ENCODE measurements around the gene TLX2. TPM values are rescaled to one million over a fixed set of nuclear protein-coding genes. Genes with fewer than 3 reads are reported as not detected.

The TLX2 gene
- total and polyA plus RNA-seq, 2 of the 13 experiments (the other 11 are each of a cell fraction or from before 2014, with no cell fraction given) = 0.05 to 0.20 TPM

GRCh38 chr2:74488643-74489481 lies 25.4 kb upstream of the TLX2 start (continued):
- TF ChIP-seq HINFP (CRISPR knock-in tag; IDR thresholded peaks at IDR 0.05; ENCODE audit: low read depth) = 0 out of 2 replicates have a peak, but pooled peaks have one; percentile 29
- TF ChIP-seq, protein P1, sequence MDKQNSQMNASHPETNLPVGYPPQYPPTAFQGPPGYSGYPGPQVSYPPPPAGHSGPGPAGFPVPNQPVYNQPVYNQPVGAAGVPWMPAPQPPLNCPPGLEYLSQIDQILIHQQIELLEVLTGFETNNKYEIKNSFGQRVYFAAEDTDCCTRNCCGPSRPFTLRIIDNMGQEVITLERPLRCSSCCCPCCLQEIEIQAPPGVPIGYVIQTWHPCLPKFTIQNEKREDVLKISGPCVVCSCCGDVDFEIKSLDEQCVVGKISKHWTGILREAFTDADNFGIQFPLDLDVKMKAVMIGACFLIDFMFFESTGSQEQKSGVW (CRISPR knock-in tag; IDR thresholded peaks at IDR 0.05; ENCODE audit: borderline replicate concordance) = no peak
- TF ChIP-seq, protein P2, sequence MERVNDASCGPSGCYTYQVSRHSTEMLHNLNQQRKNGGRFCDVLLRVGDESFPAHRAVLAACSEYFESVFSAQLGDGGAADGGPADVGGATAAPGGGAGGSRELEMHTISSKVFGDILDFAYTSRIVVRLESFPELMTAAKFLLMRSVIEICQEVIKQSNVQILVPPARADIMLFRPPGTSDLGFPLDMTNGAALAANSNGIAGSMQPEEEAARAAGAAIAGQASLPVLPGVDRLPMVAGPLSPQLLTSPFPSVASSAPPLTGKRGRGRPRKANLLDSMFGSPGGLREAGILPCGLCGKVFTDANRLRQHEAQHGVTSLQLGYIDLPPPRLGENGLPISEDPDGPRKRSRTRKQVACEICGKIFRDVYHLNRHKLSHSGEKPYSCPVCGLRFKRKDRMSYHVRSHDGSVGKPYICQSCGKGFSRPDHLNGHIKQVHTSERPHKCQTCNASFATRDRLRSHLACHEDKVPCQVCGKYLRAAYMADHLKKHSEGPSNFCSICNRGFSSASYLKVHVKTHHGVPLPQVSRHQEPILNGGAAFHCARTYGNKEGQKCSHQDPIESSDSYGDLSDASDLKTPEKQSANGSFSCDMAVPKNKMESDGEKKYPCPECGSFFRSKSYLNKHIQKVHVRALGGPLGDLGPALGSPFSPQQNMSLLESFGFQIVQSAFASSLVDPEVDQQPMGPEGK (CRISPR knock-in tag; IDR thresholded peaks at IDR 0.05) = no peak; the same call in 1 of the 2 replicates
- no peak for TF ChIP-seq ZSCAN20 (CRISPR knock-in tag; IDR thresholded peaks at IDR 0.05; ENCODE audit: borderline replicate concordance)
- TF ChIP-seq RBAK (CRISPR knock-in tag; IDR thresholded peaks at IDR 0.05) = peak; percentile 18; the same call in 1 of the 2 replicates
- TF ChIP-seq HOXA9 (CRISPR knock-in tag; IDR thresholded peaks at IDR 0.05; ENCODE audit: borderline replicate concordance) = peak; percentile 73
- peak; percentile 37 to 48 for TF ChIP-seq NR2F1 (CRISPR knock-in tag; IDR thresholded peaks at IDR 0.05)
- TF ChIP-seq KDM3A (CRISPR knock-in tag; IDR thresholded peaks at IDR 0.05; ENCODE audit: low read depth) = peak; percentile 21; the same call in 1 of the 2 replicates
- TF ChIP-seq GATAD2A (CRISPR knock-in tag; IDR thresholded peaks at IDR 0.05) = peak; percentile 99
- TF ChIP-seq POGK (CRISPR knock-in tag; conservative IDR thresholded peaks at IDR 0.05) = no peak; the same call in 1 of the 2 replicates
- peak; percentile 99 for TF ChIP-seq MIXL1 (CRISPR knock-in tag; IDR thresholded peaks at IDR 0.05)
- peak; percentile 44; the same call in 1 of the 2 replicates for TF ChIP-seq GFI1 (CRISPR knock-in tag; IDR thresholded peaks at IDR 0.05; ENCODE audit: borderline replicate concordance)
- peak; percentile 79; the same call in 1 of the 2 replicates for TF ChIP-seq ZNF205 (CRISPR knock-in tag; IDR thresholded peaks at IDR 0.05)
- TF ChIP-seq ISX (CRISPR knock-in tag; conservative IDR thresholded peaks at IDR 0.05) = no peak
- TF ChIP-seq, protein P3, sequence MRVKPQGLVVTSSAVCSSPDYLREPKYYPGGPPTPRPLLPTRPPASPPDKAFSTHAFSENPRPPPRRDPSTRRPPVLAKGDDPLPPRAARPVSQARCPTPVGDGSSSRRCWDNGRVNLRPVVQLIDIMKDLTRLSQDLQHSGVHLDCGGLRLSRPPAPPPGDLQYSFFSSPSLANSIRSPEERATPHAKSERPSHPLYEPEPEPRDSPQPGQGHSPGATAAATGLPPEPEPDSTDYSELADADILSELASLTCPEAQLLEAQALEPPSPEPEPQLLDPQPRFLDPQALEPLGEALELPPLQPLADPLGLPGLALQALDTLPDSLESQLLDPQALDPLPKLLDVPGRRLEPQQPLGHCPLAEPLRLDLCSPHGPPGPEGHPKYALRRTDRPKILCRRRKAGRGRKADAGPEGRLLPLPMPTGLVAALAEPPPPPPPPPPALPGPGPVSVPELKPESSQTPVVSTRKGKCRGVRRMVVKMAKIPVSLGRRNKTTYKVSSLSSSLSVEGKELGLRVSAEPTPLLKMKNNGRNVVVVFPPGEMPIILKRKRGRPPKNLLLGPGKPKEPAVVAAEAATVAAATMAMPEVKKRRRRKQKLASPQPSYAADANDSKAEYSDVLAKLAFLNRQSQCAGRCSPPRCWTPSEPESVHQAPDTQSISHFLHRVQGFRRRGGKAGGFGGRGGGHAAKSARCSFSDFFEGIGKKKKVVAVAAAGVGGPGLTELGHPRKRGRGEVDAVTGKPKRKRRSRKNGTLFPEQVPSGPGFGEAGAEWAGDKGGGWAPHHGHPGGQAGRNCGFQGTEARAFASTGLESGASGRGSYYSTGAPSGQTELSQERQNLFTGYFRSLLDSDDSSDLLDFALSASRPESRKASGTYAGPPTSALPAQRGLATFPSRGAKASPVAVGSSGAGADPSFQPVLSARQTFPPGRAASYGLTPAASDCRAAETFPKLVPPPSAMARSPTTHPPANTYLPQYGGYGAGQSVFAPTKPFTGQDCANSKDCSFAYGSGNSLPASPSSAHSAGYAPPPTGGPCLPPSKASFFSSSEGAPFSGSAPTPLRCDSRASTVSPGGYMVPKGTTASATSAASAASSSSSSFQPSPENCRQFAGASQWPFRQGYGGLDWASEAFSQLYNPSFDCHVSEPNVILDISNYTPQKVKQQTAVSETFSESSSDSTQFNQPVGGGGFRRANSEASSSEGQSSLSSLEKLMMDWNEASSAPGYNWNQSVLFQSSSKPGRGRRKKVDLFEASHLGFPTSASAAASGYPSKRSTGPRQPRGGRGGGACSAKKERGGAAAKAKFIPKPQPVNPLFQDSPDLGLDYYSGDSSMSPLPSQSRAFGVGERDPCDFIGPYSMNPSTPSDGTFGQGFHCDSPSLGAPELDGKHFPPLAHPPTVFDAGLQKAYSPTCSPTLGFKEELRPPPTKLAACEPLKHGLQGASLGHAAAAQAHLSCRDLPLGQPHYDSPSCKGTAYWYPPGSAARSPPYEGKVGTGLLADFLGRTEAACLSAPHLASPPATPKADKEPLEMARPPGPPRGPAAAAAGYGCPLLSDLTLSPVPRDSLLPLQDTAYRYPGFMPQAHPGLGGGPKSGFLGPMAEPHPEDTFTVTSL (CRISPR knock-in tag; IDR thresholded peaks at IDR 0.05; ENCODE audit: borderline replicate concordance) = peak; percentile 87; the same call in 1 of the 2 replicates

Measured in HepG2 (cell line).